ENCODE data around the gene CELF5. TPM values are rescaled to one million over a fixed set of nuclear protein-coding genes. Genes with fewer than 3 reads are reported as not detected.

Gene CELF5
- total RNA-seq: under 0.01 TPM in 1 of 2 replicates, not detected in the other

GRCh38 chr19:3224346-3225168 lies at the start of gene CELF5:
TSS of gene CELF5 (plus strand) at chr19:3224661. CDS start at chr19:3224740, 79 bp downstream.

DNA sequence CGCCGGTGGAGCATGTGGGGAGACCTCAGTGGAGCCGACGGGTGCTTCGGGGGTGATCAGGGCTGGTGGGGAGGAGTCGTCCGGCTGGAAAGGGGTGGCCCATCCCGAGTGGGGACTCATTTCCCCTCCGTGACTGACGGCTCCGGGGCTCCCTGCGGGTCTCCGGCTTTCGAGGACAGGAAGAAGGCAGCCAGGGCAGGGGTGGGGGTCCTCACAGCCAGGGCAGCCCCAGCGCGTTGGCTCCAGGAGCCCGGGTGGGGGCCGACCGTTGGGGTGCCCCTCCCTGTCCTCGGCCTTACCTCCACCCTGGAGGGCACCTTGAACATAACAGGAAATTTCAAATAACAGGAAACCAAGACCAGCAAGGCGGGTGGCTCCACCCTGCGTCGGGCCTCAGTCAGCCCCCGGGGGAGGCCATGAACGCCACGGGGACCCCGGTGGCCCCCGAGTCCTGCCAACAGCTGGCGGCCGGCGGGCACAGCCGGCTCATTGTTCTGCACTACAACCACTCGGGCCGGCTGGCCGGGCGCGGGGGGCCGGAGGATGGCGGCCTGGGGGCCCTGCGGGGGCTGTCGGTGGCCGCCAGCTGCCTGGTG lies 46.0 kb upstream of the CELF5 start, which contains the start of gene S1PR4:
S1PR4 (plus strand) TSS at position 393 of the 596 bp plus-strand sequence; CDS start at position 417, 24 bp downstream.

GRCh38 chr19:3185461-3186159 lies 38.9 kb upstream of the CELF5 start, which contains the start of gene NCLN:
TSS of gene NCLN (plus strand) at chr19:3185930. CDS start at chr19:3186031, 101 bp downstream.

Other genes with a start within 250 kb of the CELF5 start
- gene TLE6, start 247.1 kb upstream of the CELF5 start, total RNA-seq: 4.9 and 7.1 TPM in 2 replicates
- 16.3 and 19.5 TPM in 2 replicates for gene TLE2, start 195.4 kb upstream of the CELF5 start, total RNA-seq
- gene TLE5, start 162.2 kb upstream of the CELF5 start, total RNA-seq: 59.9 and 89.3 TPM in 2 replicates
- gene GNA11, start 130.3 kb upstream of the CELF5 start, total RNA-seq: 75.0 and 86.3 TPM in 2 replicates
- under 0.01 and 0.15 TPM in 2 replicates for gene GNA15, start 88.6 kb upstream of the CELF5 start, total RNA-seq
- 1.8 and 2.3 TPM in 2 replicates for gene S1PR4, start 45.9 kb upstream of the CELF5 start, total RNA-seq
- gene NCLN, start 38.7 kb upstream of the CELF5 start, total RNA-seq: 47.7 and 49.2 TPM in 2 replicates
- 20.1 TPM in 2 replicates for gene NFIC, start 141.9 kb downstream of the CELF5 start, total RNA-seq

Data from epithelial cell of umbilical artery (primary cell).